Psoas muscle (tissue), 8 donors: ENCODE data around the gene GRID2. TPM values are rescaled to one million over a fixed set of nuclear protein-coding genes. Genes with fewer than 3 reads are reported as not detected.
"Not testable (repeated sequence)": the region's sequence is repeated elsewhere in the genome, so short reads cannot be mapped to it uniquely, and the experiment has no call there.

Experiments used
- ATAC-seq, 4 donors: fragments of 200-7000 bp; cut with Tn5 transposase; one replicate each; pipeline ENCODE4 v1.9.1; 2020; ENCODE audit warnings: moderate library complexity in 3 of 4, mild to moderate bottlenecking in 2 of 4
- DNase-seq, 2 donors: peaks; one replicate each; pipeline ENCODE4 v3.0.0-alpha.2; 2020
- H3K27ac ChIP-seq: fragments of 200-600 bp; one replicate; pipeline ENCODE4 v1.8.0; 2022
- H3K27me3 ChIP-seq, 3 donors: fragments of 200-600 bp in 1 of 3; one replicate each; pipeline versions ENCODE4 v1.6.1 to v1.8.0; 2013 to 2022; ENCODE audit warnings: low read length in 2 of 3, mild to moderate bottlenecking in 2 of 3, moderate library complexity in 1 of 3; ENCODE audit not compliant: insufficient read depth in 3 of 3
- H3K36me3 ChIP-seq, 2 donors: fragments of 200-600 bp in 1 of 2; one replicate each; pipeline versions ENCODE4 v1.6.1 to v1.8.0; 2013 to 2022; ENCODE audit warnings: low read depth in 1 of 2, mild to moderate bottlenecking in 1 of 2, moderate library complexity in 1 of 2; ENCODE audit not compliant: insufficient read depth in 1 of 2
- H3K4me1 ChIP-seq: fragments of 200-600 bp; one replicate; pipeline ENCODE4 v1.8.0; 2022
- H3K4me3 ChIP-seq: fragments of 200-600 bp; one replicate; pipeline ENCODE4 v1.8.0; 2022; ENCODE audit warnings: mild to moderate bottlenecking
- H3K9me3 ChIP-seq: fragments of 200-600 bp; one replicate; pipeline ENCODE4 v1.8.0; 2022
- WGBS, 3 donors: extraction: QIAGEN DNeasy Blood & Tissue Kit; methylation state at CpG; one replicate each; pipeline versions ENCODE4 v1.1.6 to v1.1.7; 2013; 5-methylcytosine and 5-hydroxymethylcytosine counted together
- intact Hi-C, 2 donors: fragments of 100-400 bp; cut with DNase I; formaldehyde crosslinking; loops; one replicate each; pipeline versions ENCODE4 v1.11.0 to v1.14.2; 2022
- polyA plus RNA-seq, 3 donors: library from polyadenylated mRNA; stranded (reverse); fragments of 200-250 nt; gene quantifications; one replicate each; pipeline ENCODE4 v1.2.3, GENCODE V29; 2013
- total RNA-seq, 4 donors: library from RNA; stranded (reverse); fragmentation: NEBNext Ultra II Directional in 2 of 4; extraction: Animal tissue kit (Norgen Biotek cat#: 25700) in 2 of 4; gene quantifications; one replicate each; pipeline versions ENCODE4 v1.2.1 to v1.2.4, GENCODE V29; 2021 to 2023
- TF ChIP-seq, protein P1 (sequence below): fragments of 200-600 bp; IDR thresholded peaks from one replicate; pipeline ENCODE4 v1.8.0; 2022; ENCODE audit warnings: antibody characterized with exemption
- donor health status: healthy with polysubstance abuse.
- donor health status: DM: no; HTN: no; CAD: no; lungs with moderate emphysema.
- donor health status: Bipolar disorder and iron deficiency.
- donor health status: healthy.
- donor health status: DM: yes; HTN: yes; CAD: no.
- donor health status: DM: no; HTN: no; CAD: no.
- donor health status: DM: no; HTN: no; CAD: no.
- donor health status: DM: yes; HTN: yes; CAD: no.

GRID2 gene
- total and polyA plus RNA-seq, 7 donors, result not detected

DNA sequence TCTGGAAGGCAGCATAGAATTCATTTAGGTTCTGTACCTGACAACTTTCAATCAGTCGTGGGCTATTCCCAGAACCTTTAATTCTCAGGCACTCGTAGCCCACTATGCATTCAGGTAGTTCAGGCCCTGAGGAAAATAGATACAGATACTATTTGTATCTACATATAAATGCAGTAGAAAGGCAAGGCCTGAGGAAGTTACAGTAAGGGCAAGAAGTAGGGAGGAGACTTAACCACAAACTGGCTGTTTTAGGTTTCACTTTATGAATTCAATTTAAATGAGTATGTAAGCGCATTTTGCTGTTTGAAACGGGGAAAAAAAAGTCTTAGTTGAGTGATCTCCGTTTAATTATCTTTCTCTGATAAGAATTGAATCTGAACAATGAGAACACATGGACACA is 995.4 kb downstream of the GRID2 start:
- ATAC-seq (no peak), DNase-seq (no peak)
- no peaks in the 10 kb centered on the region for H3K36me3 ChIP-seq
- no peak overlapping the region for H3K27ac ChIP-seq
- intact Hi-C loops, result no loop called here
- H3K4me3 ChIP-seq, result no peak overlapping the region
- H3K4me1 ChIP-seq, result no peaks in the 10 kb centered on the region
- TF ChIP-seq, protein P1, sequence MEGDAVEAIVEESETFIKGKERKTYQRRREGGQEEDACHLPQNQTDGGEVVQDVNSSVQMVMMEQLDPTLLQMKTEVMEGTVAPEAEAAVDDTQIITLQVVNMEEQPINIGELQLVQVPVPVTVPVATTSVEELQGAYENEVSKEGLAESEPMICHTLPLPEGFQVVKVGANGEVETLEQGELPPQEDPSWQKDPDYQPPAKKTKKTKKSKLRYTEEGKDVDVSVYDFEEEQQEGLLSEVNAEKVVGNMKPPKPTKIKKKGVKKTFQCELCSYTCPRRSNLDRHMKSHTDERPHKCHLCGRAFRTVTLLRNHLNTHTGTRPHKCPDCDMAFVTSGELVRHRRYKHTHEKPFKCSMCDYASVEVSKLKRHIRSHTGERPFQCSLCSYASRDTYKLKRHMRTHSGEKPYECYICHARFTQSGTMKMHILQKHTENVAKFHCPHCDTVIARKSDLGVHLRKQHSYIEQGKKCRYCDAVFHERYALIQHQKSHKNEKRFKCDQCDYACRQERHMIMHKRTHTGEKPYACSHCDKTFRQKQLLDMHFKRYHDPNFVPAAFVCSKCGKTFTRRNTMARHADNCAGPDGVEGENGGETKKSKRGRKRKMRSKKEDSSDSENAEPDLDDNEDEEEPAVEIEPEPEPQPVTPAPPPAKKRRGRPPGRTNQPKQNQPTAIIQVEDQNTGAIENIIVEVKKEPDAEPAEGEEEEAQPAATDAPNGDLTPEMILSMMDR, result no peak
- 73 to 78% (median 74%) methylated on average over 5 of the region's 5 CpGs for WGBS, 3 donors
- no peaks in the 10 kb centered on the region for H3K27me3 ChIP-seq
- H3K9me3 ChIP-seq, result no peaks in the 10 kb centered on the region

DNA sequence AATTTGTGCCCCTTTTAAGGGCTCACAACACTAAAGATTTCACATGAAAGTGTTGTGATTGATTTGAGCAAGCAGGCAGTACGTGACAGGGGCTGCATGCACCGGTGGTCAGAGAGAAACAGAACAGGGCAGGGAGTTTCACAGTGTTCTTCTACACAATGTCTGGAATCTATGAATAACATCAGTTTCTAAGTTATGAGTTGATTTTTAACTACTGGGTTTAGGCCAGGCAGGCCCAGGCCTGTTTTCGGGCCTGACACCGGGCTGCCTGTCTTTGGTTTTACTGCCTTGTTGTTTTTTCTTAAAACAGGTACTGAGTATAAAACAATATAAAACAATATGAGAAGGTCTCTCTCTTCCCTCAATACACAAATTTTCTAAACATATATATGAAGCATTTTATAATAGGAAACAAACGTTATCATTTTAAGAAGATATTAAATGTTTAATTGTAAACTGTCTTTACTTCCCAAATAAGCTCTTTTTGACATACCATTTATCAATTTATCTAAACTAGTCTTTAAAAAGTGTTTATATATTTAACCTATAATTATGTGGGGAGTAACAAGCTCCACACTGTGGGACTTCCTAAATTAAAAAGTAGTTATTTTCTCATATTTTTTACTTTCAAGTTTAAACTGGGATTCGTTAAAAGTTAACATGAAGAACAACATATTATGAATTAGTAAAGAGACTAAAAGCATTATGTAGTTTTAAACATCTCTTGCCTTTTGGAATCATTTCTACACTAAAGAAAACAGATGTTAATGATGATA is 997.2 kb downstream of the GRID2 start:
- WGBS, 3 donors, result 83 to 89% (median 87%) methylated on average over 6 of the region's 6 CpGs
- H3K4me1 ChIP-seq, H3K36me3 ChIP-seq, DNase-seq, H3K4me3 ChIP-seq, H3K27ac ChIP-seq, intact Hi-C loops, H3K27me3 ChIP-seq, H3K9me3 ChIP-seq, ATAC-seq: not testable (repeated sequence)

DNA sequence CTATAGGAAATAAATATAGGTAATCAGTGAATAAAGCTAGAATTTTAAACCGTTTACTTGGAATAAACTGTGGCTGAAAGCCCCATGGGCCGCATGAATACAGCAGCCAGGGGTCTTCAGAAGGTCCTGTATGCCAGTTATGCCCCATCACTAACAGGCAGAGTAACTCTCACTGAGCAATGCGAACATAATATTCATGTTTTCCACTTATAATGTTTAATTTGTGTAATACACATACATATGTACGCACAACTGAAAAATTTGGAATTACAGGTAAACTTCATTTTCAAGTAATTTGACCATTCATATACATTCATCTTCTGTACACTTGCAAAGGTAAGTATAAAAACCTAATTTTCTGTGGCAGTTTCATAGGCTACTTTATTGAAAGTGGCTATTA is 998.5 kb downstream of the GRID2 start:
- Histone ChIP-seq H3K9me3 (no peaks in the 10 kb centered on the region), H3K36me3 (no peaks in the 10 kb centered on the region), H3K27me3 (no peaks in the 10 kb centered on the region), H3K4me1 (no peaks in the 10 kb centered on the region), H3K27ac (no peak overlapping the region), H3K4me3 (no peak overlapping the region)
- intact Hi-C loops, result no loop called here
- TF ChIP-seq, protein P1, result no peak
- no peak for DNase-seq
- ATAC-seq, result no peak
- WGBS, 3 donors, result 91 to 95% (median 94%) methylated on average over 4 of the region's 4 CpGs

DNA sequence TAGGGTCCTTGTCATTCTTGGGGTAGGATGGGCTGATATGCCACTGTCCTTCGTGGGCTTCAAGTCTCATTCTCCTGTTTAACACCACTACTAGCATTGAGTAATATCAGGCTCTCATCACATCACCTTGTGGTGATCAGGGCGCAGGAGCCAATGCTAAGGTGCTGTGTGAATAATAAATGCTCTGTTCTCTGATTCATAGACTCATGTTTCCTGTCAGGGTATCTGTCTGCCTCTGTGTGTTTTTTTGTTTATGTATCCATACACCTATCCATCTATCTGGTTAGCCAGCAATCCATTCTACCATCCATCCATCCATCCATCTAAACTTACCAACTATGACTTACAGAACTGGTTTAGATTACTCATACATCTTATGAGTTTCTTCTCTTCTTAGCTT is 999.7 kb downstream of the GRID2 start:
- no peaks in the 10 kb centered on the region for H3K27me3 ChIP-seq
- DNase-seq (no peak), ATAC-seq (no peak)
- TF ChIP-seq, protein P1, result no peak
- H3K4me1 ChIP-seq, result no peaks in the 10 kb centered on the region
- 68 to 81% (median 70%) methylated on average over 2 of the region's 2 CpGs for WGBS, 3 donors
- H3K9me3 ChIP-seq, result no peaks in the 10 kb centered on the region
- H3K4me3 ChIP-seq, result no peak overlapping the region
- H3K27ac ChIP-seq, result no peak overlapping the region
- H3K36me3 ChIP-seq, result no peaks in the 10 kb centered on the region
- intact Hi-C loops, result no loop called here

DNA sequence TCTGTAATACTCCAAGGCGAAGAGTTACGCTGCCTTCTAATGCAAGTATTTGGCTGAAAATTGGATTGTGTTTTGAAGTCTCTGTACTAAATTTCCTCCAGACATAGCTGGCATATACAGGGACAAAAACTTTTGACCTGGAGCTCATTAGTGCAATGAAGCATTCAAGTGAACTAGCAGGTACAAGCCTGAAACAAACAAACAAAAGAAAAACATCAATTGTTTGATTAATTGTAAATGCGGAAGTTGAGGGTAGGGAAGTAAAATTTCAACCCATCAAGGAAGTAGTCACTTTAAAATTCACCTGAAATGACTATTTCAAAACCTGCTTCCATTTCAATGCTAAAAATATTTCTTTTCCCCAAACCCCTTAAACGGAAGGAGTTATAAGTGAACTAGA is 1008.5 kb downstream of the GRID2 start:
- Histone ChIP-seq H3K27ac (no peak overlapping the region), H3K27me3 (no peaks in the 10 kb centered on the region), H3K4me3 (no peak overlapping the region), H3K9me3 (no peaks in the 10 kb centered on the region), H3K36me3 (no peaks in the 10 kb centered on the region), H3K4me1 (no peaks in the 10 kb centered on the region)
- 74 to 80% (median 74%) methylated on average over 4 of the region's 4 CpGs for WGBS, 3 donors
- TF ChIP-seq, protein P1, result no peak
- no peak for ATAC-seq
- intact Hi-C loops, result no loop called here
- DNase-seq, result no peak
